OCI-LY1 (cell line): ENCODE measurements around the gene CCDC12.

Source experiments
- CTCF ChIP-seq: fragments of 200-600 bp; sonication (generic), shearing (Covaris generic); IDR thresholded peaks from 2 replicates; pipeline ENCODE4 v1.5.1; 2017; ENCODE audit warnings: mild to moderate bottlenecking, antibody characterized with exemption, low read length, moderate library complexity, mixed read lengths
- EZH2 ChIP-seq: fragments of 200-600 bp; sonication (generic), shearing (Covaris generic); IDR thresholded peaks from 2 replicates; pipeline ENCODE4 v1.8.0; 2017; ENCODE audit warnings: borderline replicate concordance, mixed run types, mild to moderate bottlenecking, antibody characterized with exemption, low read length, moderate library complexity, mixed read lengths

GRCh38 chr3:46942076-46942475 lies 34.5 kb downstream of the CCDC12 start:
- no peak for TF ChIP-seq CTCF
- TF ChIP-seq EZH2 = no peak
